ENCODE data around the gene NCAM1. TPM values are rescaled to one million over a fixed set of nuclear protein-coding genes. Genes with fewer than 3 reads are reported as not detected.

NCAM1 gene
- total and polyA plus RNA-seq, 9 of the 15 experiments (the other 6 are each of a cell fraction or from before 2014, with no cell fraction given), result 0.09 to 0.23 TPM; not detected in 7

GRCh38 chr11:113048820-113049768 lies 87.9 kb downstream of the NCAM1 start:
- POLR2A ChIA-PET, result interaction anchor here (0.5 to 1.1 kb wide), 3 partner anchors 9 to 853 kb away, joined by 3 to 4 read pairs (median 4); no protein-coding TSS in a partner anchor
- Histone ChIP-seq H3K4me3 (no peak overlapping the region), H3K4me2 (ENCODE audit: insufficient read depth, low read length) (no peak overlapping the region), H3K9ac (ENCODE audit: insufficient read depth in 1 of 2, low read depth in 2 of 2, low read length in 2 of 2) (no peak overlapping the region), H3K9me1 (ENCODE audit: control insufficient read depth, insufficient read depth, low read length) (no peaks in the 10 kb centered on the region), H4K20me1 (replicated peaks; ENCODE audit: control insufficient read depth, insufficient read depth, low read length) (no peaks in the 10 kb centered on the region), H3K4me1 (replicated peaks in 1 of 2; ENCODE audit: control insufficient read depth in 2 of 2, insufficient read depth in 2 of 2, low read length in 2 of 2) (no peaks in the 10 kb centered on the region), H2AFZ (ENCODE audit: low read depth, low read length) (no peak overlapping the region), H3K9me3 (replicated peaks; ENCODE audit: control insufficient read depth, insufficient read depth, low read depth, low read length) (no peaks in the 10 kb centered on the region), H3K36me3 (ENCODE audit: control insufficient read depth, insufficient read depth, low read length) (no peaks in the 10 kb centered on the region), H3K27ac (ENCODE audit: extremely low read depth, low read depth, low read length) (no peak overlapping the region), H3K27me3 (ENCODE audit: control insufficient read depth in 2 of 2, insufficient read depth in 2 of 2, low read length in 2 of 2) (peaks cover 0 to 14% of the 10 kb centered on the region in 2 experiments; a peak in 2 of 5 replicates), H3K79me2 (ENCODE audit: control insufficient read depth, insufficient read depth, low read length) (no peaks in the 10 kb centered on the region)
- DNase-seq (ENCODE audit: extremely low read depth in 1 of 4, low spot score in 3 of 4) (no peak), ATAC-seq (no peak), FAIRE-seq (no peak)
- BruUV-seq (replicated peaks), result no TSS peak
- in situ Hi-C loops (cut with MboI) (no loop called here), intact Hi-C loops (cut with micrococcal nuclease) (no loop called here)
- CTCF ChIA-PET (ENCODE audit: low intra/inter-chr PET ratio), result no interaction called here
- WGBS (ENCODE audit: insufficient coverage, low coverage, missing lambda C conversion rate), result 0% methylated on average over 3 of the region's 3 CpGs
- TF ChIP-seq CUX1 (CRISPR knock-in tag; IDR thresholded peaks at IDR 0.05), result no peak
- TF ChIP-seq RBM25 (IDR thresholded peaks at IDR 0.05; ENCODE audit: low read depth, low read length, severe bottlenecking), result no peak
- no peak for TF ChIP-seq ILF3 (IDR thresholded peaks at IDR 0.05; ENCODE audit: borderline replicate concordance)
- no peak for TF ChIP-seq HOXB6 (CRISPR knock-in tag; IDR thresholded peaks at IDR 0.05; ENCODE audit: borderline replicate concordance)
- no peak for TF ChIP-seq ZNF507 (tag; conservative IDR thresholded peaks at IDR 0.05)
- no peak for TF ChIP-seq C11orf30 (IDR thresholded peaks at IDR 0.05; ENCODE audit: low read depth)
- TF ChIP-seq NCOA1 (IDR thresholded peaks at IDR 0.05; ENCODE audit: low read depth), result no peak
- TF ChIP-seq ZNF263 (CRISPR knock-in tag; IDR thresholded peaks at IDR 0.05; ENCODE audit: borderline replicate concordance), result no peak
- no peak for TF ChIP-seq ZNF695 (CRISPR knock-in tag; IDR thresholded peaks at IDR 0.05)
- no peak for TF ChIP-seq STAT5A (IDR thresholded peaks at IDR 0.05; ENCODE audit: borderline replicate concordance, low read length)
- TF ChIP-seq MYBL2 (IDR thresholded peaks at IDR 0.05; ENCODE audit: low read depth), result no peak
- TF ChIP-seq MYBL2 (CRISPR knock-in tag; IDR thresholded peaks at IDR 0.05; ENCODE audit: borderline replicate concordance), result no peak
- no peak for TF ChIP-seq ZNF778 (CRISPR knock-in tag; IDR thresholded peaks at IDR 0.05)
- TF ChIP-seq NRF1 (conservative IDR thresholded peaks at IDR 0.05 in 1 of 2, IDR thresholded peaks at IDR 0.05 in 1 of 2), result no peak
- TF ChIP-seq ATF2 (CRISPR knock-in tag; IDR thresholded peaks at IDR 0.05), result no peak
- TF ChIP-seq OTX1 (CRISPR knock-in tag; IDR thresholded peaks at IDR 0.05), result no peak

Data from K562 (cell line).